Cortex of kidney (tissue), 1 donor: ENCODE measurements around the gene PSG7.
"Not testable (repeated sequence)": the region's sequence is repeated elsewhere in the genome, so short reads cannot be mapped to it uniquely, and the experiment has no call there.

Experiments used
- DNase-seq: peaks from one replicate; lab custom pipeline; 2025; lab: John Stamatoyannopoulos, UW

PSG7 gene

DNA sequence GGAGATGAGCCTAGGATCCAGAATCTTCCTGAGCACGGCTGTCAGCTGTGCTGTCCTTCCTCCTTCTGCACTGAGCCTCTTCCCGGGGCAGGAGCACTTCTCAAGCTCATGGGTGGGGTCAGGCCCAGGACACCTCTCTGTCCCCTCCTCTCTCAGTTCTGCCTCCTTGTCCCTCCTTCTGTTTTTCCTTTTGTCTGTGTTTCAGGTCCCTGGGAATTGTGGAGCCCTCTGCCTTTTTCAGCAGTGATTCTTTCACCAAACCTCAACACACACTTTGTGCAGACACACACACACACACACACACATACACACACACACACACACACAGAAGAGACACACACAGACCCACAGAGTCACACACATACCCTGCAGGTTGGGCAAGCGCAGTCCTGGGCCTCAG, at the start of gene PSG7:
Gene PSG7 (minus strand): TSS at position 101 of the 400 bp plus-strand sequence. CDS start 131 bp downstream, outside the sequence.
- not testable (repeated sequence) for DNase-seq

DNA sequence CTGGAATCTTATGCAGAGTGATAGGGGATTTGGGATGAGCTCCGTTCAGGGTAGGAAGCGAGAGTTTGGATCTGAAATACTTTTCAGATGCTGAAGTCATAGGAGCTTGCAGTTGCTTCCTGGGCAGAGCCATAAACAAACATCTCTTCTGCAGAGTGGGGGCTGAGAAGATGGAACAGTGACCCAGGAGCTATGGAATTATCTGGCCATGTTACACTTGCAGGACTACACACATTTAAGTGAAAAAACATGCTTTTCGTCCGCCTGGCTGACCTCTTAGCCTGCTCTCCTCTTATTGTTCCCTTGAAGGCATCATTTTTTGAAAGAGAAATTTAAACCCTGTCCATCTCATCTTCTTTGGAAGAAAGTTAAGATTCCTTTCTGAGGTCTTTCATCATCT, 48.6 kb upstream of the PSG7 start:
- no peak for DNase-seq

DNA sequence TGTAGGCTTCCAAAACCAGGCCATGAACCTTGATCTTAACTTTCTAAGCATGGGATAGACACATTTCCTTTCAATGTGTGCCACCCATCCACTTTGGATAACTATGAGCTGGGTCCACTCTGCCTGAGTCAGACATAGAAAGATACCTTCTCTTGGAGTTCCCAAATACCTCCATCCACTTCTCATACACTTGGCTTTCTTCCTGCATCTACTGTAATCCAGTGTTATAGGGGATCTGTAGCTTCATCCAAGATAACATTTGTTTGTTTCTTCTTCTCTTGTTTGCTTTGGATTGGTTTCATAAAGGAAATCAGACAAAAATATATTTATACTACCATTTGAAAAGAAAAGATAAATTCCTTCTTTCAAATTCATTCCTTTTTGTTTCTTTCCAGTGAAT, 45.1 kb upstream of the PSG7 start:
- DNase-seq, result not testable (repeated sequence)

DNA sequence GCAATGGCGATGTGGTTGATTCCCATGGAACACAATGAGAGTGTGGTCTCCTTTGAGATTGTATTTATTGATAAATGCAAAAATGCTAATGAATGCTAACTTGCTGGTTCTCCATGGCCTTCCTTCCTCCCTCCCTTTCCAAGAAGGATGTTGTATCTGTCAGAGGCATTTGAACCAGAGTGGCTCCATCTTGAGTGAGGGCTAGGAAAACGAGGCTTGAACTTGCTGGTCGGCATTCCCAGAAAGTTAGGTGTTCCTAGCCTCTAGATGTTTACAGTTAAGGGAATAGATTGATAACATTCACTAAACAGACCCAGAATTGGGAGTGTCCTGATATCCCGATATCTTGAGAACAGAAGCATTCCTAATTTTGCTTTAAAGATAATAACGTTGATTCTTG, 34.4 kb upstream of the PSG7 start:
- not testable (repeated sequence) for DNase-seq

DNA sequence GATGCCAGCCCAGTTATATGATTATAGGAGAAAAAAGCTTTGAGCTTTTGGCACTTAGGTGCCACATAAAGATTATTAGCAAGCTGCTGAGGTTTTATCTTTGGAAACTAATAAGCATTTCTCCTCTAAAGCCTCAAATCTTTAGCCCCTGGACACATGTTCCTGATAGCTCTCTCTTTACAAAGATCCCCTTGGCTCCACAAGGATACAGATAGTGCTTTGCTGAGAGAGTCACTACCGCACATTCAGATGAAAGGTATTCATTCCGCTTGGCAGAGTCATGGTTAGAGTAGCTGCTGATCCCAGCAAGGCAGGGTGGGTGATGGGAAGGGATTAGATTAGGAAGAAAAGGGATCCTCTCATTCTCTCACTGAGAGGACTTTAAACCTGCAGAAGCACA, 28.2 kb upstream of the PSG7 start:
- DNase-seq, result no peak

DNA sequence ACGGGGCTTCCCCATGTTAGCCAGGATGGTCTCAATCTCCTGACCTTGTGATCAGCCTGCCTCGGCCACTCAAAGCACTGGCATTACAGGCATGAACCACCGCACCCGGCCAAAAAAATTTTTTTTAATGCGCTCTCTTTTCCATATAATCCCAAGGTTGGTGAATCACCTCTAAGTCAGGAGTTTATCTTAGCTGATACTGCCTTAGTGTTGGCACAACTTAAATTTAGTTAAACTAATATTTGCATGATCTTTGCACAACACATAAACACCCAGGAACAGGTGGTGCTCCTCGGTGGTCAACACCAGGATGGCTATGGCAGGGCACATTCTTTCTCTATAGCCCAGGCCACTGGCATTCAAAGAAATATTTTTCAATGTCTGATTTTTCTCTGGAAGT, 24.1 kb upstream of the PSG7 start:
- no peak for DNase-seq

DNA sequence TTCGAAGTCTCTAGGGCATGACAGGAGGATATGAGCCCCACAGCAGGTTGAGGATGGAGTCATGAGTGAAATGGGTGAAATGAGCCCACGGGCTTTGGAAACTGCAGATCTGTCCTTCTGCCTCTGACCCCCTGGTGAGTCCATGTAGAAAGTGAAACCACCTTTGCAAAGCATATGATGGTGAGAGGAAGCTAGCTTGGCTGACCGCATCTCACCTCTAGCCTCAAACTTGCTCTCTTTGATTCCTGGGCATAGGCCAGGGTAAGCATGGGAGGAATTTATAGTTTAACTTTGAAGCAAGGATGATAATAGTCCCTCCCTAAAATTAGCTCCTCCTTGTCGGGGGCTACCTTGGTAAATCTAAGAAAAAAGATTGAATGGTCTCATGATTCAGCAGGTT, 15.1 kb upstream of the PSG7 start:
- not testable (repeated sequence) for DNase-seq

DNA sequence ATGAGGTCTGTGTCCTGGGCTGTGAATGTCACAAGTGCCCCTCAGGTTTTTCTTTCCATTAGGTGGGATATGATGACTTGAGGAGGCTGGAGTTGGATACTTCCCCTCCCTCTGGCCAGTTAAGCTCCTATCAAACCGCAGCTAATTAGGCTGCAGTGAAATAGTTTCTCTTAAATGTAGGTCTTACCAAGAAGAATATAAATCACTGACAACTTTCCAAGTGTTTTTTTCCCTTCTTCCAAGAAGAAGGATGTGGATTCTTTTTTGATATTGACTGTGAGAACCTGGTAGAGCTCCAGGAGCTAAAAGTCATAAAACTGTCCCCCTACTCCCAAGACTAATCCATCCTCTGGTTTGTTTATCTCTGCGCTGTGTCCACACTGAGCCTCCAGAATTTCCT, 14.5 kb upstream of the PSG7 start:
- not testable (repeated sequence) for DNase-seq

DNA sequence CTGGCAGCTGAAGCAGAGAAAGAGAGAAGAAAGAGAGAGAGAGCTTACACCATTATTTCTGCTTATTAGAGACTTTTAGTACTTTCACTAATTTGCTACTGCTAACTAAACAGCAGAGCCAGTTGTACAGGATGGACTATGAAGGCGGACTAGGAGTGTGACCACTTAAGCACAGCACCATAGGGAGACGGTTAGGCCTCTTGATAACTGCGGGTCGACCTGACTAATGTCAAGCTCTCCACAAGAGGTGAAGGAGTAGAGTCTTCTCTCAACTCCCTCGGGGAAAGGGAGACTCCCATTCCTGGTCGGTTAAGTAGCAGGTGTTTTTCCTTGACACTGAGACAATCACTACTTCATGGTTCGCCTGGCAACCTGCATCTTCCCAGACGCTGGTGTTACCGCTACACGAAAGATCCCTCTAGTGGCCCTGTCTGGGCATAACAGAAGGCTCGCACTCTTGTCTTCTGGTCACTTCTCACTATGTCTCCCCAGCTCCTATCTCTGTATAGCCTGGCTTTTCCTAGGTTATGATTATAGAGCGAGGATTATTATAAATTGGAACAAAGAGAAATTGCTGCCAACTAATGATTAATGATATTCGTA, 5.3 kb upstream of the PSG7 start:
- no peak for DNase-seq

DNA sequence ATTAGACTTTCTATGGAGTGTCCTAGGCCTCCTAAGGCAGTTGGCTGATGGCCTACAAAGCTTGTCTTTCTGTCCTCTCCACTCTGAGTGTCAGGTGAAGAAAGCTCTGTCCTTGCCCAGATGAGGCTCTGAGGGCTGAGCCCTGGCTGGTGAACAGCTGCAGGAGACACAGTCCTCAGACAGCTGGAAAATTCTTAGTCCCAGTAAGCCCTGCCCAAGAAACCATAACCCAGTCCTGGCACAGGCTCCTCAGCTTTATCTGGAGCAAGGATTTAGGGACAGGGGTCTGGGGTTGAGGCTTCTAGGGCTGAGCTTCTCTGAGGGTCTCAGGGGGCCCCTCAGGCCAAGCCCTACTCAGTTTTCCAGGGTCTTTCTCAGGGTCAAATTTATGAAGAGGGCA, 2.3 kb downstream of the PSG7 start:
- DNase-seq, result not testable (repeated sequence)

DNA sequence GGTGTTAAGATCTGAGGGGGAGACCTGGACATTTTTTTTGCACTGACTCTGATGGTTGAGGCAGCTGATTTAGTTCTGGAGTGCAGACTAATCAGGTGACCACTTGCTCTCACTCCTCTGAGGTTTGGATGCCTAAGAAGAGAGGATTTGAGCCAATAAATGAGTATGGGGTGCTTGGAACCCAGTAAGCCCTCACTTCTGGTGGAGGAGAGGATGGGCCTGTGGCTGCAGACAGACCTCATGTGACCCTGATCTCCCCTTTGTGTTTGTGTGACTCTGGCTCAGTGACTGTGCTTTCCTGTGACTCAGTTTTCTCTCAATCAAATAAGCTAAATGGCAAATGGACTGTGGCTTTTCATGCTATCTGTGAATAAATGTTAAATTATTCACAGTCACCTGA, 2.8 kb downstream of the PSG7 start:
- not testable (repeated sequence) for DNase-seq

DNA sequence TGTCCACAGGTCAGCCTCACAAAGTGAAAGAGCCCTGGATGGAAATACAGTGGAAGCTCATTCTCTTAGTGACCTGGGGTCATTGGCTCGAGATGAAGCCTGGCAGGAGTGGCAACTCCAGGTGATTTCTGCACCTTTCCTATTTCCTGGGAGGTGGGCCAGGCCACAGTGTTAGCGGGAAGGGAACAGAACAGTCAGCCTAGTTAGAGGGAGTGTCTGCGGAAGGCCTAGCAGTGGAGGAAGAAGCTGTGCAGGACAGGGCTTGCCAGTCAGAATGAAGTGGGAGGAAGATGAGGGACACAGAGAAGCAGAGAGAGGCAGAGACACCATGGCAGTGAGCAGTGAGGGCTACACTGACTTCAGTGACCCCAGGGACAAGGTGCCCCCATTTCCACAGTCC, 3.6 kb downstream of the PSG7 start:
- DNase-seq, result not testable (repeated sequence)

DNA sequence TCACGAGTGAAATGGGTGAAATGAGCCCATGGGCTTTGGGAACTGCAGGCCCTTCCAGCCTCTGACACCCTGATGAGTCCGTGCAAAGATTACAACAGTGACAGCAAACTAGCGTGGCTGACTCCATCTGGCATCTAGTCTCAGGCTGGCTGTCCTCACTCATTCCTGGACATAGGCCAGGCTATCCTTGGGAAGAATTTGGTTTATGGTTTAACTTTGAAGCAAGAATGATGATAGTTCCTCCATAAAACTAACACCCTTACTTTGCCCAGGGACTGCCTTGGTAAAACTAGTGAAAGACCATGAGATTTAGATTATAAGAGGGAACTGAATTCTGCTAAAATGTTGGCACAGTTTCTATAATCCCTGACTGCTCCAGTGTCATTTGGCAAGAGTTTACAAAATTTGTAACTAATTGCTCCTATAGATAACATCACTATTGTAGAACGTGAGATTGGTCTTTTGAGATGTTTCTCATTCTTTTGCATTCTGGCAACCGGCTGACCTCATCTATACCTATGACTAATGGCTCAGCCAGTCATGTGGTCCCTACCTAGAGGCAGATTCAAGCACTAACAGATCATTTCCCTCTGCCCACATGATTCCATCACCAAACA, 4.4 kb downstream of the PSG7 start:
- not testable (repeated sequence) for DNase-seq

DNA sequence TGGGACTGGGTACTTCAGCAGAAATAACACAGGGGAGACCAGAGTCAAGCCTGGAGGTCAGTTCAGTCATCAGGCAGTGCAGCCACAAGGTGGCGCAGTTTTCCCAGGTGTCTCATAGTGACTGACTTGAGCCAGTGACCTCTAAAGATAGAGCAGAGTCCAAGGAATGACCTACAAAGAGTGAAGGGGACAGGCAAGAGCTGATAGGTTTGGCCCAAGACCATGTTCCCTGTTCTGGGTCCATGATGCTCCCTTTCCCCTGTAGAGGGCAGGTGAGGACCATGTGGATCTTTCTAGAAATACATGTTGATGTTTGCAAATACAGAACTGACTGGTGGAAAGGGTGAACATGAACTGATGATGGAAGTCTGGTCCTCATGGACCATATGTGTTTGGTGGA, 6.8 kb downstream of the PSG7 start:
- not testable (repeated sequence) for DNase-seq

DNA sequence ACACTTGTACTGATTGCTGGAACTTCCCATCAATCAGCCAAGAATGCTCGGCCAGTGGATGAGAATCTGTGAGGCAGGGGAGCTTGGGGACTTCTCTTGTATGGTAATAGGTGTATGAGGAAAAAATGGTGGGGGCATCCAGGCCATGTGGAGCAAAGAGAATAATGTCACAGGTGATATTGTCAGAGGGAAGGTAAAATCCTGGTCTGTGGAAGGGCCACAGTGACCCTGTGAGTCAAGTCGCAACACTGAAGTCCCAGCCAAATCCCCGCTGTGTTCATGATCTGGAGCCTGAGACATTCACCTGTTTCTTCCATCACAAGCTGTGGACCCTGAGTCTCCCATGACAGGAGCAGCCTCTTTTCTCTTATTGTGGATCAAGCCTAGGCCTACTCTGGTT, 8.1 kb downstream of the PSG7 start:
- no peak for DNase-seq

DNA sequence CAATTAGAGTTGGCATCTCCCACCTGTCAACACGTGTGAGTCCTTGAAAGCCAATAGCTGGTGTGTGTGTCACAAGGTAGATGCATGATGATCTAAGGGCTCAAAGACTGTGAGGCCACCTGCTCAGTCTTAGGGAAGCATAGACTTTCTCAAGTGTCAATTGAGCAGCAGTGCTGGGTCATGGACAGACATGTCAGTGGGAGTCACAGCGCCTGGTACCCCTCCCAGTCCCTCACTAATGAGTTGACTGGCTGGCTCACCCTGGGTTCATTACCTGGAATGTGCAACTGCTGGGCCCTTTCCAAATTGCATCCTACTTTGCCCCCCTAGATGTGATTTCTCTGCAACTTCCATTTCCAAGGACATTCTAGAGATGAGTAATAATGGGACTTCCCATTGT, 10.2 kb downstream of the PSG7 start:
- DNase-seq, result no peak

DNA sequence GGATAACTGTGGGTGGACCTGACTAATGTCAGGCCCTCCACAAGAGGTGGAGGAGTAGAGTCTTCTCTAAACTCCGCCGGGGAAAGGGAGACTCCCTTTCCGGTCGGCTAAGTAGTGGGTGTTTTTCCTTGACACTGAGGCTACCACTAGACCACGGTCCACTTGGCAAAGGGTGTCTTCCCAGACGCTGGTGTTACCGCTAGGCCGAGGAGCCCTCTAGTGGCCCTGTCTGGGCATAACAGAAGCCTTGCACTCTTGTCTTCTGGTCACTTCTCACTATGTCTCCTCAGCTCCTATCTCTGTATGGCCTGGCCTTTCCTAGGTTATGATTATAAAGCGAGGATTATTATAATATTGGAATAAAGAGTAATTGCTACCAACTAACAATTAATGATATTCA, 13.9 kb downstream of the PSG7 start:
- not testable (repeated sequence) for DNase-seq

DNA sequence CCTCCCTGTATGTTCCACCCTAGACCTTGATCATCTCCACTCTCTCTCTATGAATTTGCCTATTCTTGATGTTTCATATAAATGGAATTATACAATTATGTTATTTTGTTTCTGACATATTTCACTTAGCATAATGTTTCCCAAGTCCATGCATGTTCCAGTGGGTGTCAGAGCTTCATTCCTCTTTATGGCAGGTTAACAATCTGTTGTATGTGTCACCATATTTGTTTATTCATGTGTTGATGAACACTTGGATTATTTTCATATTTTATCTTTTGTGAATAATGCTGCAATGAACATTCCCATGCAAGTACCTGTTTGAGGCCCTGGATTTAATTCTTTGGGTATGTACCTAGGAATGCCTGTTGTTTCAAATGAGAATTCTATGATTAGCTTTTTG, 16.0 kb downstream of the PSG7 start:
- not testable (repeated sequence) for DNase-seq

DNA sequence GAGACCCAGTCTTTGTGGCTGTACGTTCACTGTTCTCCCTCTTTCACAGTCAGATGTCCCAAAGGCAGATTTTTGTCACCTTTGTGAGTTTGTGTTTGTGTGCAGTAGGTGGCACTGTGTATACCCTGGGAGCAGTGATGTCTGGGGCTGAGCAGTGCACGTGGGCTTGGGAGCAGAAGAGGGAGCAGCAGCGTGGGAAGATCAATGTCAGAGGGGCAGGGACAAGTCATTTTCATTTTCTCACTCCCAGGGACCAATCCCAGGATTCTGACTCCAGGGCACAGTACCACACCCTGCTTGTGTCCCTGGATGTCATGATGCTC, 17.3 kb downstream of the PSG7 start:
- no peak for DNase-seq

DNA sequence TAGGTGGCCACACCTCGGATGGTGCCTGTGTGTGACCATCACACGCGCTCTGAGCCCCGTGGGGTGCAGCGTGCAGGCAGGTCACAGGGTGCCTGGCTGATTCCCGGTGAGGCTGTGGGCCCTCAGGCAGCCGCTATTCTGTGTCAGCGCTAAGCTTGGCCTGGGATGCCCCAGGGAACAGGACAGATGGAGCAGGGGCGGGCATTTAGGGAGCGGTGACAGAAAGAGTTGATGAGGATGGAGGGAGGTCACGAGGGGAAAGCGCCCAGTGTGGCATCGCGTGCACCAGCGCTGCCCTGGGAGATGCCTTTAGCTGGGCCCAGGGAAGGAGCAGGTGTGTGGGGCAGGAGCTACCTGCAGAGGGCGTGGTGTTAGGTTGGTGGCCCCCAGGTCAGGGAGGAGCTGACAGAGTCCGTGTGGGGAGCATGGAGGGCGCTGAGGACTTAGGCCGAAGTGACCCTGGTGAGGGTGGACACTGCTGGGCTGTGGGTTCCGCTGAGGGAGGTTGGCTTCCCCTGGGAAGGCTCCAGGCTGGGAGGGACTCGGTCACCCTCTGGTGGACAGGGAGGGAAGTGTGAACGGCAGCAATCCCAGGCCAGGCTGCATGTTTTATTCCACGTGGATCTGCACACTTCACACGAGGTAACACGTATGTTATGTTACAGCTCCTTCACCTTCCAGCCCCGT, 17.8 kb downstream of the PSG7 start:
- not testable (repeated sequence) for DNase-seq

DNA sequence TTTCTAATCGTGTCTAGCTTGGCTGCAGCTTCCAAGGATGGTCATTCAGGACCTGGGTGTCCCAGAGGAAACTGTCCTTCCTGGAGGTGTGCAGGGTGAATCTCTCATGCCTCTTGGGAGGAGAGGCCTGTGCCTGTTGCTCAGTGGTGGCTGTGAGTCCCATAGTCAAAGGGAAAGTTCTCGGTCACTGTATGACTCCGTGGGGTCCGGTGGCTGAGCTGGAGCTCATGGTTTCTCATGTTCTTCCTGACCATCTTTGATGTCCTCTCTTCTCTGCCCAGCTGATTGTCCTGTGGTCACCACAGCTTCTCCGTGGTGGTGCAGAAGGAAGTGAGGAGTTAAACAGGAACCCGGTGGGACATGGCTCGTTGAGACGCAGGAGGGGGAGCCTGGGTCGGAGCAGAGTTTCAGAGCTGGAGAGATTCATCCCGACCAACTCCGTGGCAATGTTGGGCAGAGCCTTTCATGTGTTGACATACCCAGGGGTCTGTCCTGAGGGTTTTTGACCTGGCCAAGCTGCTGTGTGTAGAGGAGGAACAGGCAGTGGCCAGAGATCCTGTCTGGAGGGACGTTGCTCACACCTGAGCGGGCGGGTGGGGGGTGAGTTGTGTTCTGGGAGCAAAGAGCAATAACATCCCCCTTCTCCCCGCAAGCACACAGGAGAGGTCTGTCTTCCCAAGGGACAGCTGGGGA, 18.5 kb downstream of the PSG7 start:
- not testable (repeated sequence) for DNase-seq

DNA sequence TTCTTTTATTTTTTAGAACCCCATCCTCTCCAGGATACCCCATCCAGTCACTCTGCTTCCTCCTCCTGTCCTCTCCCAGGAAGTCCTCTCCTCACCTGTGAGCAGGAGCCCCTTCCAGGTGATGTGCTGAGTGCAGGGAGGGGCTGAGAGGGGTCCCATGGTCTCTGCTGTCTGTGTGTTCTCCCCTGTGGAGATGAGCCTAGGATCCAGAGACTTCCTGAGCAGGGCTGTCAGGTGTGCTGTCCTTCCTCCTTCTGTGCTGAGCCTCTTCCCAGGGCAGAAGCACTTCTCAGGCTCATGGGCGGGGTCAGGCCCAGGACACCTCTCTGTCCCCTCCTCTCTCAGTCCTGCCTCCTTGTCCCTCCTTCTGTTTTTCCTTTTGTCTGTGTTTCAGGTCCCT, 19.4 kb downstream of the PSG7 start, which contains the start of gene PSG6:
Gene PSG6 (minus strand): TSS at position 261 of the 400 bp plus-strand sequence. CDS start 102 bp downstream, at position 159.
- DNase-seq, result not testable (repeated sequence)

DNA sequence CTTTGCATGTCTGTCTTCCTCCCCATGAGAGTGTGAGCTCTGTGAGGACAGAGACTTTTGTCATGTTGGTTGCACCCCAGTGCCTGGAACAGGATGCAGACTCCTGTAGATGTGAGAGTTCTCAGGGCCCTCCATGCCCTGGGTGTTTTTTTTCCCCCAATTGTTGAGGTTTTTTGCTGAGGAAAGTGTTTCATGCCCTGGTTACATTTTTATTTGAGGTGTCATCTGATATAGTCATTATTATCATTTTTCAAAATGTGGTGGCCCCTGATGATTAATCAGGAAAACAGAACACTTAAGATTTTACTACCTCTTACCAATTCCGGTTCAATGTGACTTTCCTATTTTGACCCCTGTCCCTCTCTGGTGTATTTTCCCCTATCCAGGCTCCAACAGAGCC, 20.1 kb downstream of the PSG7 start:
- not testable (repeated sequence) for DNase-seq
